H1 (cell line): ENCODE results near the gene ZC3H12C. TPM values are rescaled to one million over a fixed set of nuclear protein-coding genes. Genes with fewer than 3 reads are reported as not detected.

Source experiments
- CBX5 ChIP-seq: fragments of 300-800, 300-1000 bp; sonication (generic); IDR thresholded peaks from 2 replicates; pipeline ENCODE4 v1.7.1; 2016; ENCODE audit warnings: antibody characterized with exemption, low read length, low read depth
- CHD1 ChIP-seq: IDR thresholded peaks from 2 replicates; pipeline ENCODE4 v1.6.1; 2012; ENCODE audit warnings: low read depth, low read length, improper control_type of control experiment
- CHD7 ChIP-seq: fragments of 300-600 bp; sonication (generic); IDR thresholded peaks from 2 replicates; pipeline ENCODE4 v1.7.1; 2012; ENCODE audit warnings: low read length, moderate library complexity, mild to moderate bottlenecking, inconsistent platforms; ENCODE audit not compliant: insufficient replicate concordance
- CREB1 ChIP-seq: IDR thresholded peaks from 2 replicates; pipeline ENCODE4 v1.6.1; 2012; ENCODE audit warnings: inconsistent platforms
- E2F6 ChIP-seq: IDR thresholded peaks from 2 replicates; pipeline ENCODE4 v1.6.1; 2012; ENCODE audit warnings: inconsistent platforms
- EZH2 ChIP-seq: fragments of 200-600 bp; sonication (generic); IDR thresholded peaks from 2 replicates; pipeline ENCODE4 v1.7.1; 2012; ENCODE audit warnings: low read depth, mild to moderate bottlenecking, moderate library complexity, low read length, inconsistent platforms; ENCODE audit not compliant: severe bottlenecking
- HDAC2 ChIP-seq, 2 experiments: fragments of 300-600 bp in 1 of 2; sonication (generic) in 1 of 2; IDR thresholded peaks; 2 replicates each; pipeline ENCODE4 v1.6.1; 2011 to 2012; ENCODE audit warnings: low read depth in 2 of 2, low read length in 2 of 2, mild to moderate bottlenecking in 2 of 2, moderate library complexity in 2 of 2, borderline replicate concordance in 1 of 2, inconsistent platforms in 1 of 2
- HDAC6 ChIP-seq: IDR thresholded peaks from one replicate; pipeline ENCODE4 v1.7.1; 2012; ENCODE audit warnings: low read depth, mild to moderate bottlenecking, inconsistent platforms, low read length, moderate library complexity
- JUN ChIP-seq: IDR thresholded peaks from 2 replicates; pipeline ENCODE4 v1.6.1; 2011; ENCODE audit warnings: low read depth, mild to moderate bottlenecking, improper control_type of control experiment, low read length
- POLR2AphosphoS5 ChIP-seq: IDR thresholded peaks from 2 replicates; pipeline ENCODE4 v1.6.1; 2011; ENCODE audit warnings: low read depth, low read length
- SRF ChIP-seq: IDR thresholded peaks from 2 replicates; pipeline ENCODE4 v1.6.1; 2011; ENCODE audit warnings: mild to moderate bottlenecking, low read depth, low read length, moderate library complexity
- polyA plus RNA-seq, 7 experiments: library from polyadenylated mRNA; depleted of rRNA in 3 of 7; stranded (reverse) in 5 of 7; unstranded in 2 of 7; fragments of >200 nt in 5 of 7; fragments of 200-250 nt in 2 of 7; gene quantifications; 1 replicate in 5 of 7; 2 replicates in 1 of 7; 4 replicates in 1 of 7; pipeline versions ENCODE4 v1.2.1 to v1.2.3, GENCODE V29; 2011 to 2013; ENCODE audit warnings: missing spikeins in 2 of 7, mixed read lengths in 2 of 7
- total RNA-seq: library from RNA; stranded (reverse); fragmentation: NEBNext Ultra II Directional; extraction: Animal tissue kit (Norgen Biotek cat#: 25700); gene quantifications from 2 replicates; pipeline ENCODE4 v1.2.1, GENCODE V29; 2021

The ZC3H12C gene
- total and polyA plus RNA-seq, 2 of the 8 experiments (the other 6 are each of a cell fraction or from before 2014, with no cell fraction given) = 2.0 to 2.7 TPM

GRCh38 chr11:110085255-110085838 is 7.8 kb upstream of the ZC3H12C start (continued):
- no peak for TF ChIP-seq CHD7
- TF ChIP-seq JUN = no peak
- TF ChIP-seq HDAC6 = no peak
- no peak for TF ChIP-seq CBX5
- TF ChIP-seq E2F6 = no peak
- TF ChIP-seq POLR2AphosphoS5 = no peak
- no peak for TF ChIP-seq HDAC2 (IDR thresholded peaks at IDR 0.05; ENCODE audit: borderline replicate concordance in 1 of 2, low read depth in 2 of 2, low read length in 2 of 2)
- TF ChIP-seq CHD1 = no peak
- TF ChIP-seq SRF = no peak
- no peak for TF ChIP-seq CREB1
- TF ChIP-seq EZH2 = no peak
- TF ChIP-seq, all 59 proteins: peak for 0
